ENCODE results near the gene AS3MT. TPM values are rescaled to one million over a fixed set of nuclear protein-coding genes. Genes with fewer than 3 reads are reported as not detected.
"Not testable (repeated sequence)": the region's sequence is repeated elsewhere in the genome, so short reads cannot be mapped to it uniquely, and the experiment has no call there.

AS3MT gene
- total RNA-seq, 2 experiments from 2014 or later = 1.1 to 1.3 TPM

GRCh38 chr10:102838276-102838927 is 30.9 kb upstream of the AS3MT start:
- H3K36me3 Mint-ChIP-seq; ATAC-seq (ENCODE audit: low read depth); POLR2A ChIA-PET; H3K4me3 Mint-ChIP-seq; H3K9me3 Mint-ChIP-seq; DNase-seq; H3K27ac Mint-ChIP-seq; H3K4me1 Mint-ChIP-seq: not testable (repeated sequence)
- H3K27me3 Mint-ChIP-seq = peaks cover 20% of the 10 kb centered on the region

- Mint-ChIP-seq H3K4me3 (no peak overlapping the region), H3K9me3 (peaks cover 6% of the 10 kb centered on the region), H3K36me3 (peaks cover 1% of the 10 kb centered on the region), H3K27ac (no peak overlapping the region), H3K4me1 (no peaks in the 10 kb centered on the region), H3K27me3 (peaks cover 19% of the 10 kb centered on the region)
- POLR2A ChIA-PET = no interaction called here
- DNase-seq = no peak
- no peak for ATAC-seq (ENCODE audit: low read depth)
These were observed 27.4 kb upstream of the AS3MT start for GRCh38 chr10:102841827-102842345.

GRCh38 chr10:102843139-102843538 is 26.1 kb upstream of the AS3MT start:
- ATAC-seq (ENCODE audit: low read depth) = not testable (repeated sequence)

GRCh38 chr10:102844190-102844776 is 25.0 kb upstream of the AS3MT start:
- H3K9me3 Mint-ChIP-seq; POLR2A ChIA-PET; H3K4me3 Mint-ChIP-seq; H3K27ac Mint-ChIP-seq; H3K36me3 Mint-ChIP-seq; H3K27me3 Mint-ChIP-seq; ATAC-seq (ENCODE audit: low read depth); DNase-seq; H3K4me1 Mint-ChIP-seq: not testable (repeated sequence)

More at GRCh38 chr10:102843139-102843538, 26.1 kb upstream of the AS3MT start:
- H3K4me1 Mint-ChIP-seq, POLR2A ChIA-PET, H3K4me3 Mint-ChIP-seq, H3K27ac Mint-ChIP-seq, H3K36me3 Mint-ChIP-seq, H3K9me3 Mint-ChIP-seq, DNase-seq: not testable (repeated sequence)
- H3K27me3 Mint-ChIP-seq = peaks cover 15% of the 10 kb centered on the region

GRCh38 chr10:102845352-102845902 is 23.8 kb upstream of the AS3MT start:
- ATAC-seq (ENCODE audit: low read depth) = no peak
- no peak overlapping the region for H3K27ac Mint-ChIP-seq
- POLR2A ChIA-PET = interaction anchor here (0.6 kb wide), 1 partner anchor 245 kb away, joined by 4 read pairs; no protein-coding TSS in a partner anchor
- no peak overlapping the region for H3K4me3 Mint-ChIP-seq
- no peaks in the 10 kb centered on the region for H3K9me3 Mint-ChIP-seq
- H3K4me1 Mint-ChIP-seq = no peaks in the 10 kb centered on the region
- peaks cover 7% of the 10 kb centered on the region for H3K27me3 Mint-ChIP-seq
- no peak for DNase-seq
- H3K36me3 Mint-ChIP-seq = no peaks in the 10 kb centered on the region

- DNase-seq (no peak), ATAC-seq (ENCODE audit: low read depth) (no peak)
- Mint-ChIP-seq H3K27me3 (no peaks in the 10 kb centered on the region), H3K27ac (no peak overlapping the region), H3K4me1 (peaks cover 2% of the 10 kb centered on the region), H3K36me3 (no peaks in the 10 kb centered on the region), H3K4me3 (no peak overlapping the region), H3K9me3 (no peaks in the 10 kb centered on the region)
- POLR2A ChIA-PET = no interaction called here
These were observed 19.2 kb upstream of the AS3MT start for GRCh38 chr10:102850025-102850518.

- H3K9me3 Mint-ChIP-seq; H3K36me3 Mint-ChIP-seq; H3K27me3 Mint-ChIP-seq; H3K4me1 Mint-ChIP-seq; H3K27ac Mint-ChIP-seq; DNase-seq; ATAC-seq (ENCODE audit: low read depth); H3K4me3 Mint-ChIP-seq: not testable (repeated sequence)
- POLR2A ChIA-PET = interaction anchor here (2.0 kb wide), 1 partner anchor 64 kb away, joined by 7 read pairs; the partner anchor contains the start of gene CNNM2
These were observed 16.0 kb upstream of the AS3MT start for GRCh38 chr10:102853237-102853636.

GRCh38 chr10:102855731-102856436 is 13.4 kb upstream of the AS3MT start:
- POLR2A ChIA-PET; DNase-seq; H3K36me3 Mint-ChIP-seq; H3K27ac Mint-ChIP-seq; H3K9me3 Mint-ChIP-seq; ATAC-seq (ENCODE audit: low read depth); H3K27me3 Mint-ChIP-seq: not testable (repeated sequence)
- Mint-ChIP-seq H3K4me1 (peaks cover 11% of the 10 kb centered on the region), H3K4me3 (peak overlapping the region; percentile 18)

- POLR2A ChIA-PET = no interaction called here
- Mint-ChIP-seq H3K27ac (no peak overlapping the region), H3K36me3 (peaks cover 5% of the 10 kb centered on the region), H3K4me1 (peaks cover 11% of the 10 kb centered on the region), H3K4me3 (no peak overlapping the region), H3K27me3 (no peaks in the 10 kb centered on the region), H3K9me3 (no peaks in the 10 kb centered on the region)
- no peak for ATAC-seq (ENCODE audit: low read depth)
- no peak for DNase-seq
These were observed 12.4 kb upstream of the AS3MT start for GRCh38 chr10:102856758-102857424.

GRCh38 chr10:102859911-102860310 is 9.4 kb upstream of the AS3MT start:
- H3K9me3 Mint-ChIP-seq = no peaks in the 10 kb centered on the region
- H3K4me1 Mint-ChIP-seq = peaks cover 10% of the 10 kb centered on the region
- no peak overlapping the region for H3K4me3 Mint-ChIP-seq
- ATAC-seq (ENCODE audit: low read depth) (no peak), DNase-seq (no peak)
- no peak overlapping the region for H3K27ac Mint-ChIP-seq
- peaks cover 5% of the 10 kb centered on the region for H3K36me3 Mint-ChIP-seq
- POLR2A ChIA-PET = no interaction called here
- no peaks in the 10 kb centered on the region for H3K27me3 Mint-ChIP-seq

GRCh38 chr10:102863660-102864059 is 5.6 kb upstream of the AS3MT start:
- no peaks in the 10 kb centered on the region for H3K9me3 Mint-ChIP-seq
- H3K4me1 Mint-ChIP-seq = peaks cover 4% of the 10 kb centered on the region
- H3K4me3 Mint-ChIP-seq = no peak overlapping the region
- H3K36me3 Mint-ChIP-seq = peaks cover 5% of the 10 kb centered on the region
- ATAC-seq (ENCODE audit: low read depth) = no peak
- H3K27ac Mint-ChIP-seq = no peak overlapping the region
- no peak for DNase-seq
- POLR2A ChIA-PET = no interaction called here
- peaks cover 2% of the 10 kb centered on the region for H3K27me3 Mint-ChIP-seq

- Mint-ChIP-seq H3K27me3 (peaks cover 18% of the 10 kb centered on the region), H3K9me3 (no peaks in the 10 kb centered on the region), H3K4me1 (peaks cover 12% of the 10 kb centered on the region), H3K4me3 (no peak overlapping the region), H3K27ac (no peak overlapping the region), H3K36me3 (no peaks in the 10 kb centered on the region)
- ATAC-seq (ENCODE audit: low read depth) (no peak), DNase-seq (no peak)
- POLR2A ChIA-PET = no interaction called here
These were observed 3.6 kb upstream of the AS3MT start for GRCh38 chr10:102865620-102866019.

GRCh38 chr10:102868911-102869257 is 386 bp upstream of the AS3MT start:
- no peaks in the 10 kb centered on the region for H3K9me3 Mint-ChIP-seq
- DNase-seq = no peak
- no peak for ATAC-seq (ENCODE audit: low read depth)
- POLR2A ChIA-PET = no interaction called here
- peaks cover 13% of the 10 kb centered on the region for H3K4me1 Mint-ChIP-seq
- H3K27me3 Mint-ChIP-seq = peaks cover 22% of the 10 kb centered on the region
- peak overlapping the region; percentile 82 for H3K4me3 Mint-ChIP-seq
- H3K36me3 Mint-ChIP-seq = no peaks in the 10 kb centered on the region
- no peak overlapping the region for H3K27ac Mint-ChIP-seq

Data from activated naive CD8-positive, alpha-beta T cell treated with anti-CD3 and anti-CD28 coated beads, Interleukin-2, amount 10 ng/mL, durations not matched to agents 7 days and 5 days (primary cell).